HCT116 (cell line): ENCODE results near the gene MACC1. TPM values are rescaled to one million over a fixed set of nuclear protein-coding genes. Genes with fewer than 3 reads are reported as not detected.

ENCODE experiments used
- ATAC-seq: fragments of 200-7000 bp; cut with Tn5 transposase; 2 replicates; pipeline ENCODE4 v1.9.1; 2020; ENCODE audit warnings: mild to moderate bottlenecking, moderate library complexity
- BruUV-seq: library from RNA; stranded (reverse); fragments of 400-500 nt; replicated peaks from 2 replicates; lab custom pipeline; 2021; lab: Mats Ljungman, UMichigan
- CTCF ChIA-PET: fragments of 300-600 bp; sonication (Branson Sonifier 250); formaldehyde crosslinking; loops from one replicate; lab custom pipeline; 2021; ENCODE audit warnings: antibody characterized with exemption; lab: Charles Lee
- POLR2A ChIA-PET: fragments of 300-600, 350-600 bp; sonication (Branson Sonifier 250); formaldehyde crosslinking; loops from one replicate; lab custom pipeline; 2021; ENCODE audit warnings: antibody characterized with exemption; lab: Charles Lee
- RAD21 ChIA-PET, 2 experiments: fragments of 300-600 bp; sonication (Branson Sonifier 250); formaldehyde crosslinking; loops; one replicate each; lab custom pipeline; 2023; ENCODE audit warnings: low total read pairs in 2 of 2; ENCODE audit not compliant: uncharacterized antibody in 2 of 2, unreplicated experiment in 2 of 2, low non-redundant PET in 1 of 2; lab: Charles Lee
- DNase-seq: peaks from one replicate; pipeline ENCODE4 v3.0.0-alpha.2; 2010; ENCODE audit warnings: low read depth, low spot score
- H2AFZ ChIP-seq: fragments of 200-600 bp; shearing (Covaris generic), sonication (generic); 2 replicates; pipeline ENCODE4 v1.6.1; 2017; ENCODE audit warnings: low read depth, mixed run types, mixed read lengths, antibody characterized with exemption, low read length; ENCODE audit not compliant: poor library complexity, severe bottlenecking
- H3K27ac ChIP-seq: 2 replicates; pipeline ENCODE4 v1.5.1; 2012; ENCODE audit warnings: low read depth, low read length
- H3K27me3 ChIP-seq: fragments of 200-600 bp; sonication (generic); 2 replicates; pipeline ENCODE4 v1.6.1; 2016; ENCODE audit warnings: mixed run types, low read length, mixed read lengths; ENCODE audit not compliant: insufficient read depth
- H3K36me3 ChIP-seq, 2 experiments: fragments of 200-500 bp in 1 of 2; fragments of 200-600 bp in 1 of 2; sonication (Bioruptor generic) in 1 of 2; sonication (generic) in 1 of 2; 2 replicates each; pipeline versions ENCODE4 v1.5.1 to v1.6.1; 2014 to 2016; ENCODE audit warnings: low read length in 2 of 2, inconsistent platforms in 1 of 2, mixed read lengths in 1 of 2, mixed run types in 1 of 2; ENCODE audit not compliant: insufficient read depth in 2 of 2, control insufficient read depth in 1 of 2
- H3K4me1 ChIP-seq, 2 experiments: fragments of 200-600 bp in 1 of 2; sonication (generic) in 1 of 2; 2 replicates each; pipeline versions ENCODE4 v1.5.1 to v1.6.1; 2012 to 2017; ENCODE audit warnings: low read length in 2 of 2, inconsistent platforms in 1 of 2, mild to moderate bottlenecking in 1 of 2, mixed read lengths in 1 of 2, mixed run types in 1 of 2, moderate library complexity in 1 of 2; ENCODE audit not compliant: insufficient read depth in 2 of 2, control insufficient read depth in 1 of 2
- H3K4me2 ChIP-seq: fragments of 200-600 bp; sonication (generic); 2 replicates; pipeline ENCODE4 v1.6.1; 2017; ENCODE audit warnings: mixed run types, low read length, mixed read lengths
- H3K4me3 ChIP-seq, 2 experiments: fragments of 200-600 bp in 1 of 2; sonication (generic) in 1 of 2; replicated peaks in 1 of 2; 2 replicates each; pipeline ENCODE4 v1.5.1; 2011 to 2016; ENCODE audit warnings: low read length in 2 of 2, control low read depth in 1 of 2, low read depth in 1 of 2, mild to moderate bottlenecking in 1 of 2, mixed read lengths in 1 of 2, mixed run types in 1 of 2
- H3K79me2 ChIP-seq: fragments of 200-600 bp; sonication (generic); 2 replicates; pipeline ENCODE4 v1.6.1; 2017; ENCODE audit warnings: mild to moderate bottlenecking, mixed run types, low read length, moderate library complexity, mixed read lengths; ENCODE audit not compliant: insufficient read depth
- H3K9ac ChIP-seq: fragments of 200-600 bp; sonication (generic); 2 replicates; pipeline ENCODE4 v1.6.1; 2016; ENCODE audit warnings: low read length, mixed read lengths
- H3K9me2 ChIP-seq: fragments of 200-600 bp; sonication (generic), shearing (Covaris generic); 2 replicates; pipeline ENCODE4 v1.6.1; 2017; ENCODE audit warnings: mixed run types, mild to moderate bottlenecking, moderate library complexity; ENCODE audit not compliant: insufficient read depth
- H3K9me3 ChIP-seq, 2 experiments: fragments of 200-500 bp in 1 of 2; fragments of 200-600 bp in 1 of 2; sonication (Bioruptor generic) in 1 of 2; sonication (generic) in 1 of 2; 2 replicates each; pipeline ENCODE4 v1.6.1; 2014 to 2017; ENCODE audit warnings: low read length in 2 of 2, mixed read lengths in 2 of 2, inconsistent platforms in 1 of 2, low read depth in 1 of 2, mild to moderate bottlenecking in 1 of 2, mixed run types in 1 of 2, moderate library complexity in 1 of 2; ENCODE audit not compliant: control insufficient read depth in 1 of 2, insufficient read depth in 1 of 2
- H4K20me1 ChIP-seq: fragments of 200-600 bp; sonication (generic), shearing (Covaris generic); 2 replicates; pipeline ENCODE4 v1.6.1; 2017; ENCODE audit warnings: mixed run types, mild to moderate bottlenecking, moderate library complexity; ENCODE audit not compliant: insufficient read depth
- ATF3 ChIP-seq: IDR thresholded peaks from 2 replicates; pipeline ENCODE4 v1.6.1; 2012
- CBX3 ChIP-seq: IDR thresholded peaks from 2 replicates; pipeline ENCODE4 v1.6.1; 2012; ENCODE audit warnings: low read depth
- CTCF ChIP-seq, 3 experiments: fragments of 200-600 bp in 1 of 3; sonication (generic) in 1 of 3; IDR thresholded peaks in 2 of 3; conservative IDR thresholded peaks in 1 of 3; 2 replicates each; pipeline ENCODE4 v1.5.1; 2012 to 2017; ENCODE audit warnings: low read depth in 2 of 3, low read length in 2 of 3, antibody characterized with exemption in 1 of 3, borderline replicate concordance in 1 of 3, control low read depth in 1 of 3, mild to moderate bottlenecking in 1 of 3, mixed read lengths in 1 of 3, mixed run types in 1 of 3, moderate library complexity in 1 of 3; ENCODE audit not compliant: insufficient read depth in 1 of 3
- ELF1 ChIP-seq: IDR thresholded peaks from 2 replicates; pipeline ENCODE4 v1.6.1; 2012; ENCODE audit warnings: low read depth, borderline replicate concordance
- EZH2 ChIP-seq: fragments of 200-600 bp; sonication (generic); IDR thresholded peaks from 2 replicates; pipeline ENCODE4 v1.6.1; 2017; ENCODE audit warnings: antibody characterized with exemption, mixed run types
- EZH2phosphoT487 ChIP-seq: fragments of 200-600 bp; IDR thresholded peaks from 2 replicates; pipeline ENCODE4 v1.6.1; 2018; ENCODE audit warnings: antibody characterized with exemption, borderline replicate concordance
- FOSL1 ChIP-seq: IDR thresholded peaks from 2 replicates; pipeline ENCODE4 v1.6.1; 2012; ENCODE audit warnings: low read depth
- JUND ChIP-seq: IDR thresholded peaks from 2 replicates; pipeline ENCODE4 v1.6.1; 2012
- POLR2A ChIP-seq: IDR thresholded peaks from 2 replicates; pipeline ENCODE4 v1.7.0; 2011; ENCODE audit warnings: borderline replicate concordance; ENCODE audit not compliant: insufficient read depth, insufficient read length; ENCODE audit errors: extremely low read depth
- POLR2AphosphoS5 ChIP-seq: IDR thresholded peaks from 2 replicates; pipeline ENCODE4 v1.6.1; 2011; ENCODE audit warnings: mild to moderate bottlenecking, low read depth, low read length, moderate library complexity
- REST ChIP-seq: IDR thresholded peaks from 2 replicates; pipeline ENCODE4 v1.6.1; 2012; ENCODE audit warnings: low read depth
- SIN3A ChIP-seq: IDR thresholded peaks from 2 replicates; pipeline ENCODE4 v1.6.1; 2012; ENCODE audit warnings: low read depth
- SP1 ChIP-seq: IDR thresholded peaks from 2 replicates; pipeline ENCODE4 v1.6.1; 2012; ENCODE audit warnings: low read depth
- SRF ChIP-seq: IDR thresholded peaks from 2 replicates; pipeline ENCODE4 v1.6.1; 2012; ENCODE audit warnings: low read depth
- TCF7L2 ChIP-seq: IDR thresholded peaks from 2 replicates; pipeline ENCODE4 v1.7.0; 2011; ENCODE audit warnings: borderline replicate concordance, inconsistent platforms; ENCODE audit not compliant: insufficient read depth, insufficient read length; ENCODE audit errors: extremely low read depth
- intact Hi-C: fragments of 100-400 bp; cut with micrococcal nuclease; formaldehyde crosslinking; loops from 2 replicates; pipeline ENCODE4 v1.10.0; 2022
- total RNA-seq: library from RNA; stranded (reverse); gene quantifications from one replicate; pipeline ENCODE4 v1.2.1, GENCODE V29; 2021; ENCODE audit not compliant: unreplicated experiment
- TF ChIP-seq, protein P1 (sequence below): IDR thresholded peaks from 2 replicates; pipeline ENCODE4 v1.6.1; 2012
- TF ChIP-seq, protein P2 (sequence below): IDR thresholded peaks from 2 replicates; pipeline ENCODE4 v1.6.1; 2011; ENCODE audit warnings: mild to moderate bottlenecking, low read length, moderate library complexity; ENCODE audit not compliant: insufficient replicate concordance; ENCODE audit errors: extremely low read depth

The MACC1 gene
- total RNA-seq, 1 experiment from 2014 or later = 9.8 TPM

DNA sequence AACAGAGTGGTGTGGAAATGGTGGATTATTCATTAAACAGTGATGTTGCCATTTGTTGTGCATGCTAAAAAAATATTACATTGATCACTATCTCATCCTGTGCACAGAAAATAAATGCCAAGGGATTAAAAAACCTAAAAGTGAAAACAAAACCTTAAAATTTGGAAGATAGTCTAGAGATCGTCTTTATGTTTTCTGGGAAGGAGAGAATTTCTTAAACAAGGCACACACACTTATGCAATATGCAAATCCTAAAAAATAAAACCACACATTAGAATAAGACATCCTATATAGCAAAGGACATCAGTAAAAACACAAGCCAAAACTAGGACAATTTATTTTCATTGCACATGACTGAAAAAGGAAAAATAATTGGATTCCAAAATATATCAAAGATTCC is 54.5 kb downstream of the MACC1 start:
- TF ChIP-seq EZH2phosphoT487 (no peak), SIN3A (no peak), POLR2AphosphoS5 (no peak), TCF7L2 (no peak), SRF (no peak), ATF3 (no peak), CBX3 (no peak), FOSL1 (no peak), POLR2A (no peak), REST (no peak), JUND (no peak), SP1 (no peak), ELF1 (no peak), EZH2 (no peak), CTCF (IDR thresholded peaks at IDR 0.05 in 2 of 3, conservative IDR thresholded peaks at IDR 0.05 in 1 of 3; ENCODE audit: borderline replicate concordance in 1 of 3, insufficient read depth in 1 of 3, low read depth in 2 of 3, low read length in 2 of 3) (no peak)
- TF ChIP-seq, protein P1, sequence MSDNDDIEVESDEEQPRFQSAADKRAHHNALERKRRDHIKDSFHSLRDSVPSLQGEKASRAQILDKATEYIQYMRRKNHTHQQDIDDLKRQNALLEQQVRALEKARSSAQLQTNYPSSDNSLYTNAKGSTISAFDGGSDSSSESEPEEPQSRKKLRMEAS = no peak
- TF ChIP-seq, protein P2, sequence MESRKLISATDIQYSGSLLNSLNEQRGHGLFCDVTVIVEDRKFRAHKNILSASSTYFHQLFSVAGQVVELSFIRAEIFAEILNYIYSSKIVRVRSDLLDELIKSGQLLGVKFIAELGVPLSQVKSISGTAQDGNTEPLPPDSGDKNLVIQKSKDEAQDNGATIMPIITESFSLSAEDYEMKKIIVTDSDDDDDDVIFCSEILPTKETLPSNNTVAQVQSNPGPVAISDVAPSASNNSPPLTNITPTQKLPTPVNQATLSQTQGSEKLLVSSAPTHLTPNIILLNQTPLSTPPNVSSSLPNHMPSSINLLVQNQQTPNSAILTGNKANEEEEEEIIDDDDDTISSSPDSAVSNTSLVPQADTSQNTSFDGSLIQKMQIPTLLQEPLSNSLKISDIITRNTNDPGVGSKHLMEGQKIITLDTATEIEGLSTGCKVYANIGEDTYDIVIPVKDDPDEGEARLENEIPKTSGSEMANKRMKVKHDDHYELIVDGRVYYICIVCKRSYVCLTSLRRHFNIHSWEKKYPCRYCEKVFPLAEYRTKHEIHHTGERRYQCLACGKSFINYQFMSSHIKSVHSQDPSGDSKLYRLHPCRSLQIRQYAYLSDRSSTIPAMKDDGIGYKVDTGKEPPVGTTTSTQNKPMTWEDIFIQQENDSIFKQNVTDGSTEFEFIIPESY = no peak
- intact Hi-C loops = no loop called here
- Histone ChIP-seq H3K27me3 (no peaks in the 10 kb centered on the region), H3K9ac (no peak overlapping the region), H3K4me1 (no peaks in the 10 kb centered on the region), H4K20me1 (no peaks in the 10 kb centered on the region), H2AFZ (no peak overlapping the region), H3K79me2 (no peaks in the 10 kb centered on the region), H3K9me2 (no peaks in the 10 kb centered on the region), H3K27ac (no peak overlapping the region), H3K4me3 (no peak overlapping the region), H3K4me2 (no peak overlapping the region), H3K9me3 (no peaks in the 10 kb centered on the region), H3K36me3 (no peaks in the 10 kb centered on the region)
- RAD21 ChIA-PET = no interaction called here
- DNase-seq (no peak), ATAC-seq (no peak)
- no TSS peak for BruUV-seq
- POLR2A ChIA-PET = no interaction called here
- CTCF ChIA-PET = no interaction called here
